SU-DHL-6 (cell line): Measurements from ENCODE around the gene ARHGAP29.

Experiments used
- H2AFZ ChIP-seq: fragments of 200-600 bp; sonication (generic); 2 replicates; pipeline ENCODE4 v1.6.1; 2014; ENCODE audit warnings: low read depth, mild to moderate bottlenecking, moderate library complexity, mixed read lengths, antibody characterized with exemption, low read length; ENCODE audit not compliant: severe bottlenecking
- H3F3A ChIP-seq: fragments of 200-600 bp; shearing (Covaris generic); 2 replicates; pipeline ENCODE4 v1.6.0; 2016; ENCODE audit warnings: antibody characterized with exemption, mild to moderate bottlenecking; ENCODE audit not compliant: insufficient read depth
- H3K27ac ChIP-seq: fragments of 200-600 bp; sonication (generic); 2 replicates; pipeline ENCODE4 v1.5.1; 2016; ENCODE audit warnings: low read depth, mild to moderate bottlenecking, low read length, moderate library complexity, mixed read lengths
- H3K27me3 ChIP-seq: fragments of 200-600 bp; sonication (generic), shearing (Covaris generic); 2 replicates; pipeline ENCODE4 v1.6.0; 2014; ENCODE audit warnings: mild to moderate bottlenecking, low read length
- H3K36me3 ChIP-seq: fragments of 200-600 bp; sonication (generic); 2 replicates; pipeline ENCODE4 v1.6.1; 2014; ENCODE audit warnings: mild to moderate bottlenecking, low read length, mixed read lengths
- H3K4me2 ChIP-seq: fragments of 300-600, 200-600 bp; shearing (Covaris generic), sonication (generic); 2 replicates; pipeline ENCODE4 v1.6.0; 2014; ENCODE audit warnings: low read length, low read depth, mild to moderate bottlenecking; ENCODE audit not compliant: poor library complexity, severe bottlenecking
- H3K4me3 ChIP-seq: fragments of 200-600 bp; sonication (generic); 2 replicates; pipeline ENCODE4 v1.5.1; 2014; ENCODE audit warnings: antibody characterized with exemption, low read length, mild to moderate bottlenecking, mixed read lengths; ENCODE audit not compliant: insufficient read depth, poor library complexity, severe bottlenecking
- H3K79me2 ChIP-seq: fragments of 200-600 bp; sonication (generic); 2 replicates; pipeline ENCODE4 v1.6.1; 2014; ENCODE audit warnings: mild to moderate bottlenecking, low read length, moderate library complexity; ENCODE audit not compliant: insufficient read depth
- H3K9ac ChIP-seq: fragments of 200-600 bp; sonication (generic); 2 replicates; pipeline ENCODE4 v1.7.0; 2014; ENCODE audit warnings: mild to moderate bottlenecking, low read length
- H3K9me2 ChIP-seq: fragments of 200-600 bp; sonication (generic); replicated peaks from 2 replicates; pipeline ENCODE4 v1.6.1; 2014; ENCODE audit warnings: low read length; ENCODE audit not compliant: insufficient read depth
- H3K9me3 ChIP-seq: fragments of 200-600 bp; sonication (generic); 2 replicates; pipeline ENCODE4 v1.6.1; 2014; ENCODE audit warnings: low read length, mixed read lengths; ENCODE audit not compliant: insufficient read depth
- H4K20me1 ChIP-seq: fragments of 200-600 bp; sonication (generic); 2 replicates; pipeline ENCODE4 v1.6.1; 2014; ENCODE audit warnings: low read depth, mild to moderate bottlenecking, antibody characterized with exemption, low read length, moderate library complexity, mixed read lengths
- EZH2phosphoT487 ChIP-seq: fragments of 200-600 bp; sonication (generic), shearing (Covaris generic); conservative IDR thresholded peaks from 2 replicates; pipeline ENCODE4 v1.6.1; 2018; ENCODE audit warnings: mild to moderate bottlenecking, antibody characterized with exemption, low read length, moderate library complexity, mixed read lengths
- TF ChIP-seq, protein P1 (sequence below): fragments of 200-600 bp; sonication (generic); IDR thresholded peaks from one replicate; pipeline ENCODE4 v1.5.1; 2017; ENCODE audit warnings: antibody characterized with exemption, mild to moderate bottlenecking, low read length, moderate library complexity; ENCODE audit not compliant: insufficient read depth, poor library complexity, severe bottlenecking

ARHGAP29 gene

DNA sequence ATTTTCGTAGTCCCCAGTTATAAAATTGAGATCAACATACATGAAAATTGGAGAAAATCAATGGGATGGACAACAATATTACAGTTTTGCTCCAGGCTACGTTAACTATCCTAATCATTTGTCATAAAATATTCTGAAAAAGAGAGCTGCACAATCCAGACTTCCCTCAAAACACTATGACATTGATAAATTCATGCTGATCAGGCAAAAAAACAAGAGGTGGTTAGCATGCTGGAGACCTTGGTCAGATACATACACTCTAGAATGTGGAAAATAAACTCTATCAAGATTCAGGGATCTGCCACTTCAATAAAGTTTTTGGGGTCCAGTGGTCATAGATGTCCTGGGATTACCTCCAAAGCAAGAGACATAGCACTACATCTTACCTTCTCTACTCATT is 32.5 kb upstream of the ARHGAP29 start:
- Histone ChIP-seq H2AFZ (no peak overlapping the region), H3K36me3 (no peaks in the 10 kb centered on the region), H3K9ac (no peak overlapping the region), H3K27me3 (no peaks in the 10 kb centered on the region), H3K9me2 (no peaks in the 10 kb centered on the region), H3K79me2 (no peaks in the 10 kb centered on the region), H3K27ac (no peak overlapping the region), H3F3A (no peaks in the 10 kb centered on the region), H3K9me3 (no peaks in the 10 kb centered on the region), H3K4me2 (no peak overlapping the region), H4K20me1 (no peaks in the 10 kb centered on the region), H3K4me3 (no peak overlapping the region)
- TF ChIP-seq EZH2phosphoT487 = no peak
- TF ChIP-seq, protein P1, sequence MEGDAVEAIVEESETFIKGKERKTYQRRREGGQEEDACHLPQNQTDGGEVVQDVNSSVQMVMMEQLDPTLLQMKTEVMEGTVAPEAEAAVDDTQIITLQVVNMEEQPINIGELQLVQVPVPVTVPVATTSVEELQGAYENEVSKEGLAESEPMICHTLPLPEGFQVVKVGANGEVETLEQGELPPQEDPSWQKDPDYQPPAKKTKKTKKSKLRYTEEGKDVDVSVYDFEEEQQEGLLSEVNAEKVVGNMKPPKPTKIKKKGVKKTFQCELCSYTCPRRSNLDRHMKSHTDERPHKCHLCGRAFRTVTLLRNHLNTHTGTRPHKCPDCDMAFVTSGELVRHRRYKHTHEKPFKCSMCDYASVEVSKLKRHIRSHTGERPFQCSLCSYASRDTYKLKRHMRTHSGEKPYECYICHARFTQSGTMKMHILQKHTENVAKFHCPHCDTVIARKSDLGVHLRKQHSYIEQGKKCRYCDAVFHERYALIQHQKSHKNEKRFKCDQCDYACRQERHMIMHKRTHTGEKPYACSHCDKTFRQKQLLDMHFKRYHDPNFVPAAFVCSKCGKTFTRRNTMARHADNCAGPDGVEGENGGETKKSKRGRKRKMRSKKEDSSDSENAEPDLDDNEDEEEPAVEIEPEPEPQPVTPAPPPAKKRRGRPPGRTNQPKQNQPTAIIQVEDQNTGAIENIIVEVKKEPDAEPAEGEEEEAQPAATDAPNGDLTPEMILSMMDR = no peak

DNA sequence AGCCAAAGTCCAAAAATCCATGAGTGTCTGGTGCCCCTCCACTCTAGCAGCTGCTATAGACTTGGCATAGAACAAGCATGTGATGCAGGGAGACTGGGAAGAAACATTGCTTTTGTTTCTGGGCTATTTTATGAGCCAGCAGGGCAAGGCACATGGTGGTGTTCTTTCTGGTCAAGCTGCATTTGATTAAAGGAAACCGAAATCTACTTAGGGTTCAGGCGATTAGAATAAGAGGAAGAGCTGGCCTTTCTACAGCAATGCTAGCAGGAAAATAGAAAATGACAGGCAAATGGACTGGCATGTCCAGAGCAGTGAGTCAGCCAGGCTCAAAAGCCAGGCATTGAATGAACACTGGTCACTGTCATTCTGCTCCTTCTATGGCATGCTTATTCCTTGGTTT is 28.5 kb upstream of the ARHGAP29 start:
- no peak overlapping the region for H3K4me2 ChIP-seq
- H3K79me2 ChIP-seq = no peaks in the 10 kb centered on the region
- no peak overlapping the region for H3K27ac ChIP-seq
- H4K20me1 ChIP-seq = no peaks in the 10 kb centered on the region
- H3K4me3 ChIP-seq = no peak overlapping the region
- H3K27me3 ChIP-seq = 0 out of 2 replicates have a peak, but pooled peaks cover 3% of the 10 kb centered on the region
- H3K9me2 ChIP-seq = no peaks in the 10 kb centered on the region
- no peaks in the 10 kb centered on the region for H3F3A ChIP-seq
- H3K36me3 ChIP-seq = no peaks in the 10 kb centered on the region
- no peak overlapping the region for H2AFZ ChIP-seq
- TF ChIP-seq, protein P1 = no peak
- TF ChIP-seq EZH2phosphoT487 = no peak
- no peaks in the 10 kb centered on the region for H3K9me3 ChIP-seq
- no peak overlapping the region for H3K9ac ChIP-seq

DNA sequence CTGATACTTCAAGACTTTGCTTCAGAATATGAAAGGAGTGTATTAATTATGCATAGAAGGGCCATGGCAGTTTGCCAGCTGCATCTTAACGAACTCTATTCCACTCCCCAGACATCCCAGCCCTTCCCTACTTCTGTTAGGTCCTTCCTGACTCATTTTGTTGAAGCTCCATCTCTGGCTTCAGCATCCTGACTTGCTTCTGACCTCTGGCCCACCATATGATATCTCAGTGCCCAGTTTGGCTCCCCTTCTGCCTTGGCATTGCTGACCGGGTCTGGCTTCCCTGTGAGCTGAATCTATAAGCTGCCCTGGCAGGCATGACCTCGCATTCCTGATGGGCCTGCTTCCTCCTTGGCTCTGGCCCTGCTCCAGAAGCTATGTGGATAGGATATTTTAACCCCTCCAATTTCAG is 27.6 kb upstream of the ARHGAP29 start:
- Histone ChIP-seq H3K9me2 (no peaks in the 10 kb centered on the region), H3K4me2 (no peak overlapping the region), H3K4me3 (no peak overlapping the region), H3K79me2 (no peaks in the 10 kb centered on the region), H3K36me3 (no peaks in the 10 kb centered on the region), H3K9me3 (no peaks in the 10 kb centered on the region), H3K9ac (no peak overlapping the region), H3K27ac (no peak overlapping the region), H3K27me3 (0 out of 2 replicates have a peak, but pooled peaks cover 3% of the 10 kb centered on the region), H3F3A (no peaks in the 10 kb centered on the region), H4K20me1 (no peaks in the 10 kb centered on the region), H2AFZ (no peak overlapping the region)
- TF ChIP-seq, protein P1 = no peak
- TF ChIP-seq EZH2phosphoT487 = no peak
